HG03064 (cell line): ENCODE data around the gene ZNF536.
"Not testable (repeated sequence)": the region's sequence is repeated elsewhere in the genome, so short reads cannot be mapped to it uniquely, and the experiment has no call there.

Source experiments
- ATAC-seq: cut with Tn5 transposase; IDR thresholded peaks from one replicate; pipeline ENCODE4 v1.9.1; 2021; ENCODE audit warnings: low read depth; ENCODE audit not compliant: unreplicated experiment

Gene ZNF536

DNA sequence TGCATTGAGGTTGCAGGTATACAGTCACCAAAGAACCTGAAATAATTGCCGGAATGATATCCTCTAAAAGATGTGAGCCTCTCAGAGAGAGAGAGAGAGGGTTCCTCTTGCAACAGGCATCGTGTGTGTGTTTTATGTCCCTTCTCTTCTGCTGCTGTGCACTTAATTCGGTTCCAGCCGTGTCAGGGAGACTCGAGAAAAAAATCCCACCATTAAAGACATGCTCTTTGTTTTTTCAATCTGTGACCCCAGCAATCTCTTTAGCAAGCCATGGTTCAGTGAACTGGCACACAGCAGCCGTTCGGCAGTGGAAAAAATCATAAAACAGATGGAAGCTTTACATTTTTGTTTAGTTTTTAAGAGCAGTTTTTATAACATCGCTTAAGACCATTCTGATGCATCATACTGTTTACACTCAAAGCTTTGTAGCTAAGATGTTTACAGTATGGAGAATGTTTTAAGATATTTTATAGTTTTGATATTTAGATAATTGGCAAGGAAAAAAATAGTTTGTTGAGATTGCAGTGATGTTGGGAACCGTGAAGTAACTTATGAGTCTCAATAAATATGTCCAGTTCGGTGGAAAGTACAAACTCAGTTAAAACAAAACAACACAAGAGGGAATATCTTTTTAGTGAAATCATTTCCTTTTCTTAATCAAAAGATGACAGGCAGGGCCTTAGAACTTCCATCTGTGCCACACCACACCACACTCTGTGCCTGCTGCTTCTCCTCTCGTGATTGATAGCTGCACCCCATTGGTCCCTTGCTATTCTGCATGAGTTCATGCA, 31.2 kb upstream of the ZNF536 start:
- ATAC-seq, result no peak

DNA sequence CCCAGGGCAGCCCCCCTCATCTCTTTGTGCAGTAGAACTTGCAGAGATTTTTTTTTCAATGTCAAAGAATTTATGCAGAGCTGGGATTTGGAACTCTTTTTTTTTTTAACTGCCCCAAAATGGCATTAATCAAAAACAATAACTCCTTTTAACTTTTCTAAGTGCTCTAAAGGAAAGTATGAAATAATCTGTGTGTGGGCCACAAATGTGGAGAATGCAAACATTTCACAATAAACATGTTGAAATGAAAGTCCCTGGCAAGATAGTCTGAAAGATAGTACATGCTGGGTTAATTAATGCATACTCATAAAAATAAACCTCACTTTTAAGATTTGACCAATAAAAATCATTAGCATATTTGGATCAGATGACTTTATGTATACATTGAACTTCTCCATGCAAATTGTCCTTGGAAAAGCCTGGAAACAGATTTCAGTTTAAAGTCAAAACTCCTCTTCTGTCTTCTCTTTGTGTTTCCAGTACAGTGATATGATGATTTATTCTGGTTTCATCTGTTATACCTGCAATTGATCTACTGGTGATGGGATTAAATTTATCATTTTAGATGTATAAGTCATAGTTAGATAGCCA, 30.5 kb upstream of the ZNF536 start:
- ATAC-seq, result no peak

DNA sequence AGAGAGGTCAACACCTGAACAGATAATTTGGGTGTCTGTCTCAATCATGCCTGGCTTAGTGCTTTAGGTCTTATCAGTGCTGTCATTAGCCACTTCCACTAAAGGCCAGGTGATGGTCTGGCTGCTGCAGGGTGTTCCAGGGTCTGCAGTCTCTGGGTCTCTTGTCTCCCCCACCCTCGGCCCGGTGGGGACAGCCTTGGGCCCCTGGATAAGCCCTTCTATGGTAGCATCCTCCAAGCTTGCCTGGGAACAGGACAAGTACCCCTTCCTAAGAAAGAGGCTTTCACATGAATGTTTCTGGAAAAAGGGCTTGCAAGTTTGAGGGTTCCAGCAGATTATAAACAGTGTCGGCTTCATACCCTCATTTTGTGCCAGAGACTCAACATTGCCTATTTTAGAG, 29.3 kb upstream of the ZNF536 start:
- ATAC-seq, result no peak

DNA sequence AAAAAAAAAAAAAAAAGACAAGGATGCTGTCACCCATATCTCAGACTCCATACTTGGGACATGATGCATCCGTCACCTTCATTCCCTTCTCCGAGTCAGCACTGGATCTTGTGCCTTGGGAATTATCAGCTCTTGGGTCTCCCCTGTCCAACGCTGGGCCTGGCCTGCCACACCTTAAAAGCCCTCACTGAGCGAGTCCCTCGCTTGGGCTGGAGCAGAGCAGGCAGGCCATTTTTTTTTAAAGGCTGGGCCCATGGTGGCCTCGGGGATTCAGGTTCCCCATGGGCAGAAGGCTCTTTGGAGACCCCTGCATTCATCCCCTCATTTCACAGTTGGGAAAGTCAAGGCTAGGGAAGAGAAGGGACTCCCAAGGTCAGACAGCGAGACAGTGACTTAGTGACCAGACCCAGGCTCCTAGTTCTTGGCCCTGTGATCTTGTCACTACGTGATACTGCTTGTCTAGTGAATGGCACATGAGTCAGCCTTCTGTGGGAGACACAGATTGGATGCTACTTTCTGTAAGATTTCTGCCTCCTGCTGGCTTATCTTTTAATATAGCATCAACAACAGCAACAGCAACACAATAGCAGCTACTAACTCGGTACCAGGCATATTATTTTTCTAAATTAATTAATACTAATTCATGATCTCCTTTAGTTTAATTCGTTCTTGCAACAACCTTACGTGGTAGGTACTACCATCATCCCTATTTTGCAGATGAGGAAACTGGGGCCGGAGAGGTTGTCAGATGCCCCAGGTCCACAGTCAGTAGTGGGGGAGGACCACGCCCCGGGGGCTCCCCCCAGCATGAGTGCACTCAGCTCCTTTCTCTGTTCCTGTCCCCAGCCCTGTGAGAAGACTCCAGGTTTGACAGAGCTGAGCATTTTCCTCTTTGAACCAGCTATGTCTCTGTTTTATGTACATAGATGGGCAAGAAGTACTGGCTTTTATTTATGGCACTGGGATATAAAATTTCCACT, 27.4 kb upstream of the ZNF536 start:
- ATAC-seq, result no peak

DNA sequence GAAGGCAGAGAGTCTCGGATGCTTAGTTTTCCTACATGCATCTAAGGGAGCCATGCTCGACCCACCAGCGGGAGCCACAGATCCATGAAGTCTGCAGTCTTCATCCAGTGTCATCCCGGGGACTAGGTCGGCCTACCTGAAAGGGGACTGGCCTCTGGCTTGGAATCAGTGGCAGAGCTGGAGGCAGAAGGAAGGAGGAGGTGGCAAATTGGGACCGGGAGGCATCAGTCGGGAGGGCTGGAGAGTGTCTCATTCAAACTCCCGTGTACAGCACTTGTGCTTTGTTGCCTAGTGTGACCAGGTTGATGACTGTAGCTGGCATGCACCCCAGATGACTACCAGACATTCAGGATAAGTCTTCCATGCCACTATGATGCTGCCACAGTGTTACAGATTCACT, 26.5 kb upstream of the ZNF536 start:
- no peak for ATAC-seq

DNA sequence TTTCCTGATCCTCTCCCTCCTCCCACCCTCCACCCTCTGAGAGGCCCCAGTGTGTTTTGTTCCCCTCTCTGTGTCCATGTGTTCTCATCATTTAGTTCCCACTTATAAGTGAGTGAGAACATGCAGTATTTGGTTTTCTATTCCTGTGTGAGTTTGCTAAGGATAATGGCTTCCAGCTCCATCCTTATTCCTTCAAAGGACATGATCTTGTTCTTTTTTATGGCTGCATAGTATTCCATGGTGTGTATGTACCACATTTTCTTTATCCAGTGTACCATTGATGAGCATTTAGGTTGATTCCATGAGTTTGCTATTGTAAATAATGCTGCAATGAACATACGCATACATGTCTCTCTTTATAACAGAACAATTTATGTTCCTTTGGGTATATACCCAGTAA, 25.7 kb upstream of the ZNF536 start:
- not testable (repeated sequence) for ATAC-seq

DNA sequence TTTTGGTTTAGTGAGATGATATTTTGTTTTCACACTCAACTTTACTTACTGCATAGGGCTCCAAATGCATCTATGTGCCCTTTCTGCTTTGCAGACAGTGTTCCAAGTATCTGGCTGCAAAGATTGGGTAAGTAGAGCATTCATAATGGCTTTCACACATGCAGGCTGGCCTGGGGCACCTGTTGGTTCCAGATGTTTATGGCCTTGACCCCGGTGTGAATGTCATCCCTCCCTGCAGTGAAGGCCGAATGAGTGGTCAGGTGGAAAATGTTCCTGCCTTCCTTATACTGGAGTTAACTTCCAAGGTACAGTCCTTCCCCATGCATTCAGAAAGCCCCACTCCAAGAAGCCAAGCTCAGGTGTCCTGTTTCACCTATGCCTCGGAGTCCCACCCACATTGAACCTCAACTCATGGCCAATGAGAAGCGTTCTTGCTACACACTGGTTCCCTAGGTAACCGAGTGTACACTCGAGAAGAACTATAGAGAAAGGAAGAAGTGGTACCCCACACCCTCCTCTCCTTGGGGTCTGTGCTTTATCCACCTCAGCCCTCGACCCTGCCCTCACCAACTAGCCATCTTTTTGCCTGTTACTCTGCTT, 23.0 kb upstream of the ZNF536 start:
- no peak for ATAC-seq

DNA sequence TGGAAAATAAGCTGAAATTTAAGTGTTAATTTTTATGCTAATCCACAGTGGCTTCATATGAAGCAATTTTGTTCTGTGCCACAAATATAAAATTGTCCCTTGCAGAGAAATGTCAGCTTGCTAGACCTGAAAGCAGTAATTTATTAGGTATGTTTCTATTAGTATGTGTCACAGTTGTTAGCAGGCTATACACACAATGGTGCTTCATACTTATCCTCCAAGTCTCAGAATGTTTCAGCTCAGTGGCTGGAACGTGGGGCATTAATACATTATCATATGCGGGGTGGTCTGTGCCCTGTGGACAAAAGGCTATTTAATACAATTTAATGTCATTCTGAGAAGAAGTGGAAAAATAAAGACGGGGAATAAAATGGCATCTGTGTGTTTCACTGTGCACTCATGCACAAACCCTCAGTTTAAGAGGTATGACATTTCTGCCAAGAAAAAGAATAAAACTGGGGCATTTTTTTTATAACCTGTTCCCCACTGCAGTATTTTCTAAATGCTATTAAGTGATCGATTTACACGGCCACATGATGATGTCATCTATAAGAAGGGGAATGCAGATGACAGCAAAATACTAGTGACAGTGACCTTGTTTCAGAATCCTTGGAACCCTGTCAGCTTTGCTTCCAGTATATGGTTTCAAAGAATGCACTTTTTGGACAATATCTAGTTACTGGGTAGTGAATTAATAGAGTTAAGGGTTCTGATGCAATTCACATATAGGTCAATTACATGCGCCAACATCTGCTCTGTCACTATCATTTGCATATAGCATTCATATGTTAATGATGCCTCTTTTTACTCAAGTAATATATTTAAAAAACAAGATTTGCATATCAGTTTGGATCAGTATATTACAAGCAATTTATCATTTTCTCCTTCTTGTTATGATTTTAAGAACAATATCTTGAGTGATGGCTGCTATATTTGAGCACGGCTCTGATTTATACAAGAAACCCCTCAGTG, 21.2 kb upstream of the ZNF536 start:
- no peak for ATAC-seq

DNA sequence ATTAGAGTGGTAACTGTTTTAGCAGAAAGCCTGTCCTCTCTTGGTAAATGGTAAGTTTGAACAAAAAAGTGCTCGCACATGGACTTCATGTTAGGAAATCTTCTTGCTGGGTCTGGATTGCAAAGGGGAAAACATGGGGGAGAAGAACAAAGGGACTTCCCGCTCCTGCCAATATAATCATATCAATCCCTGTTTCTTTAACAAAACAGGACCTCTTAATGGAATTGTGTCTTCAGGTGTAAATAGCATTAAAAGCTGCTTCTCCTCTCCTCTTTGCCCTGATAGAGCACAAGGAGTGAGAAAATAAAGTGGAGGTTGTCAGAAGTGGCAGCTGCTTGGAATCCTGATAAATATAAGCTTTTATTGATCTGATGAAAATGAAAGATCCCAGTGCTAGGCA, 20.4 kb upstream of the ZNF536 start:
- ATAC-seq, result no peak

DNA sequence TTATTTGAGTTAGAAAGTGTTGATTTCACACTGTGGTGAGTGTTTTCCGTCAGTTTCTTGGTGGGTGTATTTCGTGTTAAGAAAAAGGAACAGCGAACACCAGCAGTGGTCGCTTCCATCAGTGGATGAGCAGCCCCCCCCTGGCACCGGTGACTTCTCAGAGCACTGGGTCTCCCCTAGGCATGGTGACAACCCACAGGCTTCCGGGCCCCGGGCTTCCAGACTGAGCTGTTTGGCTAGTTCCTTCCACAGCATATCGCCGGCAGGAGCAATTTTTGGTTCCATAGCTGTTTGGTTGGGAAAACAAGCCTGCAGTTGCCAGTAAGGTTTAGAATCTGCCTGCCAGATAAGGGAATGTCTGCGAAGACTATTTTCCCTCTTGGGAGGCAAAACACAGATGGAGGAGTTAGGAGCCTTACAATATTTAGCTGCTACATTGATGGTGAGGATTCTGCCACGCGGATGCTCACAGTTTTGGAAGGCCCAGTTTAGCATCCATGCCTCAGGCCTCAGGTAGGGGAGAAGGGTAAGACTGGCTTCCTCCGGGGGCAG, 18.7 kb upstream of the ZNF536 start:
- no peak for ATAC-seq

DNA sequence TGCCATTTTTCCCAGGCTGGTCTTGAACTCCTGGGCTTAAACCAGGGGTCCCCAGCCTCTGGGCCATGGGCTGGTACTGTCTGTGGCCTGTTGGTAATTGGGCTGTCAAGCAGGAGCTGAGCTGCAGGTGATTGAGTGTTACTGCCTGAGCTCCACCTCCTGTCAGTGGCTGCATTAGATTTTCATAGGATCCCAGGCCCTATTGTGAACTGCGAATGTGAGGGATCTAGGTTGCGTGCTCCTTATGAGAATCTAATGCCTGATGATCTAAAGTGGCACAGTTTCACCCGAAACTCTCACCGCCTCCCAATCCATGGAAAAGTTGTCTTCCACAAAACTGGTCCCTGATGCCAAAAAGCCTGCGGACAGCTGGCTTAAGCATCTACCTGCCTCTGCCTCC, 16.6 kb upstream of the ZNF536 start:
- ATAC-seq, result no peak

DNA sequence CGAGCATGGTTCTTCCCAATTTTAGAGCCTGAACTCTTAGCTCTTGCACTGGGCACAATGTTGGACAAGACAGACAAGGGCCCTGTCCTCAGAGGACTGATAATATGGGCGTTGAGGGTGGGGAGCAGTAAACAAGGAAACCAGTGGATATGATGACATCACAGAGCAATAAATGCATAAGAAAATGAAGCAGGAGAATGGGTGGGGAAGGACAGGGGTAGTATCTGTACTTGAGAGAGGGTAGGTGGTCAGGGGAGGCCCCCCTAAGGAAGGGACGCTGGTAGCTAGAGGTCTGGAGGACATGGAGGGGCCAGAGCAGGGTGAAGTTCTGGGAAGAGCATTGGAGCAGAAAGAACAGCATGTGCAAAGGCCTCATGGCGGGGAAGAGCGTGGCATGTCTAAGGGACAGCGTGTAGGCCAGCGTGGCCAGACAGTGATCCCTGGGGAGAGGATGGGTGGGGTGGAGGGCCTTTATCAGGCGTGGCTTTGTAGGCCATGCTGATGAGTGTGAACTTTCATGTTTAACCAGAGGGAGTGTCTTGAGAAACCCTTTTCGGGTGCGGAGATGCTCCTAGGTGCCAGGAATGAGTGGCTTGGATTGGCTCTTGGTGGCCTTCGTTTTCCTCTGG, 15.1 kb upstream of the ZNF536 start:
- no peak for ATAC-seq

DNA sequence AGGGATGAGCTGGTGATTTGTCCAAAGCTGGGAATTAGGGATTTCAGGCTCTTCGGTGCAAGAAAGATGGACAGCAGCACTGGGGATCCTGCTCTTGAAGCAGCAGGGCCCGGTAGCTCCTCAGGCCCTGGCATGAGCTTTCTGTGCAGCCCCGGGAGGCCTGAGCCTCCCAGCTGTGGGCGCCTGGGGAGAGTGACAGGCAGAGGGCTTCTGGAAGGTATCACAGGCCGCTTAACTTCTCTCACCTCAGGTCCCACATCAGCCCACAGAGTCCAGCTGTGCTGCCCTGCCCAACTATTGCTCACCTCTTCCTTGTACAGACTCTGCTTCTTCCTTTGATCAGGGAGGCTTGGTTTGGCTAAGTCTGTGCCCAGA, 14.6 kb upstream of the ZNF536 start:
- ATAC-seq, result no peak

DNA sequence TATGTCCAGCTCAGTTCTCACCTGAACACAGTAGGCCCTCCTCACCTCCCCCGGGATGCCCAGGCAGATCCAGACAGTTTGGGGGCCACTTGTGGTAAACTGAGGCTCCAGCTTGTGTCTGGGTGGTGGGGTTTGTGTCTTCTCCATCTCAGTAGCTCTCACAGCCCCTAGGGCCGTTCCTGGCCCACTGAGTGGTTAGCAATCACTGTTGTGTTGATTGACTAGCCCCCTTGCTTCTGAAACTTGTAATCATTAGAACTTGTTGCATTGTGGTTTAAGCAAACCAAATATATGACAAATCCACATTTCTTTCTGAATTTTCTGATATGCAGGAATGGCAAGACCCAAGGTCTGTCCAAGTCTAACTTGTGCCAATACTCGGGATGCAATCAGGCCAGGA, 13.9 kb upstream of the ZNF536 start:
- no peak for ATAC-seq

DNA sequence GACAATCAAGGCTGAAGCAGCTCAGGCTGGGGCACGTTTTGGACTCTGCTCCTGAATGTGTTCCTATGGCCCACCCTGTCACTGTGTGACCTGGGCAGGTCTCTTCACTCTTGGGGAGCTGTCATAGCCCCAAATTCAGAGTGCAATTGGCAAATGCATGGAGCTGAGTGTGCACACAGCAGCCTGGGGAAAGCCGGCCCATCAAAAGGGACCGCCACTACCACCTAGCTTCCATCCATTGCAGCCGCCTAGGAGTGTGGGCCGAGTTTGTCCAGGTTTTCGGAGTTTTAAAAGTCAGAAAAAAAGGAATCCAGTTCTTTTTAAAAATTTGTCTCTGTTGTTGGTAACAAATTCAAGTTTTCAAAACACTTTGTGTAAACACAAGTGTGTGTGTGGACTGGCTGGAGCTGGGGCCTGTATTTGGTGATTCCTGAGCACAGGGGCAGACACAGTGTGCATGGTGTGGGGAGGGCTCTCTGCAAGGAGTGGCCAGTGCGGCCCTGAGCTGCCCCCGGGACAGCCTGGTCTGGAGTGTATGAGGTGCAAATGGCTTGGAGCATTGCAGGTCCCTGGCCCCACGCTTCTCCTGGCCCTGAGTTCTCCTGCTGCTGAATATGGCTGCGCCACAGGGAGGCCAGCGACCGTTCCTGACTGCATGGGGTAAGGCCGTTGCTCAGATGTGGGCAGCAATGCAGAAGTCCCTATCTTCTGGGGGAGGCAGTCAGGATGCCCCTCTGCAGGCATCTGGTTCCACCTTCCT, 13.2 kb upstream of the ZNF536 start:
- ATAC-seq, result no peak

DNA sequence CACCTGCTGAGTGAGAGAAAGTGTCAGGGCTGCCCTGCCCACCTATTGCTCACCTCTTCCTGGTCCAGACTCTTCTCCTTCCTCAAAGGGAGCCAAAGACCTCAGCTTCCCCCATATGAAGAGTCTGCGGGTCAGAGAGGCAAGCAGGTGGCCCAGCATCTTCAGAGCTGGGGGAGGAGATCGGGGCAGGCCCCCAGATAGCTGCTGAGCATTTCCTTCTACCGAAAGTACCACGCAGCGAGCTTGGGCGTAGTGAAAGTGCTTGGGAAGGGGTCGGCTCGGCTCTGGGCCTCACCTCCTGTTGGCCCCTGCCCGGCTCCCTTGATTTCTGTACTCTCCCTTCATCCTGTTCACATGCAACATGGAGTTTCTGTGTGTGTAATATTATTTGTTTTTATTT, 12.2 kb upstream of the ZNF536 start:
- no peak for ATAC-seq

DNA sequence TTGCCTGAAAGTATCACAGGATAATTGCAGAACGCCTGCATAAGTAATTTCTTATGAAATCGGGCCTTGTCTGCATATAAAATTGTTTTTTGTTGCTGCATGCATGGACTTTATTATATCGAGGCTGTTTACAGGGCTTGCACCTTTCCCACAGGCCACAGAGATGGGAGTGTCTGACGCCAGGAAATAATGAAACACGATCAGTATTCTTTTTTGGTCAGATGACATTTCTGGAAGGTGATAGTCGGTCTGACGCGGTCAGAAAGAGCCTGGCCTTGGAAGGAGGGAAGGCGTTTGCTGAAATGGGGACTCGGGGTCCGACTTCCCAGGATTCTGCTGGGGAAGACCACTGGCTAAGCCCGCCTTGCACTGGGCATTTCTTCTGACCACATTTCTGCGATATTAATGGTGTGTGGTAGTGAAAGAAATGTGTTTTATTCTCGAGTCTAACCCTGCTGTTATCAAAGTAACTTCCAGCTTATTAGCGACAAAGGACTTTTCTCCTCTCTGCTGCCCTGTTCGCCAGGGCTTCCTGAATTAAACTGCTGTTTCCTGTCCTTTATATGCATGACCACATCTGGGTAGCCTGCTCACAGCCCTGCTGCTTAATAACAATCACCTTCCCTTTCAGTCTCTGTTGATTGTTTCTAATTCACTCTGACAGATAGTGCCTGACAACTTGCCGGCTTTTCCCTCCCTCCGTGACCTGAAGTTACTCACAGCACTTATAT, 11.6 kb upstream of the ZNF536 start:
- ATAC-seq, result no peak

DNA sequence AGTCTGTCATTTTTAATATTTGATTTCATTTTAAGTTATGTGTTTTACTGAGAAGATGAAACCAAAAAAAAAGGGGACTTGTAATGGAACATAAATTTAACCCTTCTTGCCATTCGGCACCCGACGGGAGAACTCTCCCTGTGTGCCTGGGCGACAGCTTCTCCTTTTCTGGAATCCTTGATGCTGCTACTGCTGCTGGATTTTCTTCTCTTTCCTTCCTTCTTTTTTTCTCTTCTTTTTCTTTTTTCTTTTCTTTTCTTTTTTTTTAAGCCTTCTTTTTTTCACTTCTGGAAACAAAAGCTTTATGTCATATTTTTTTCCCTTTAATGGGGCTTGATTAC, 11.1 kb upstream of the ZNF536 start:
- no peak for ATAC-seq
